T-helper 2 cell (primary cell): ENCODE data around the gene OSBPL5.
A peak's percentile ranks its signal among the peaks of the same experiment; 100 is the strongest.

ENCODE experiments used
- DNase-seq, 5 experiments: peaks; one replicate each; pipeline versions ENCODE4 v3.0.0 to v3.0.0-alpha.2; 2012 to 2022

Gene OSBPL5

DNA sequence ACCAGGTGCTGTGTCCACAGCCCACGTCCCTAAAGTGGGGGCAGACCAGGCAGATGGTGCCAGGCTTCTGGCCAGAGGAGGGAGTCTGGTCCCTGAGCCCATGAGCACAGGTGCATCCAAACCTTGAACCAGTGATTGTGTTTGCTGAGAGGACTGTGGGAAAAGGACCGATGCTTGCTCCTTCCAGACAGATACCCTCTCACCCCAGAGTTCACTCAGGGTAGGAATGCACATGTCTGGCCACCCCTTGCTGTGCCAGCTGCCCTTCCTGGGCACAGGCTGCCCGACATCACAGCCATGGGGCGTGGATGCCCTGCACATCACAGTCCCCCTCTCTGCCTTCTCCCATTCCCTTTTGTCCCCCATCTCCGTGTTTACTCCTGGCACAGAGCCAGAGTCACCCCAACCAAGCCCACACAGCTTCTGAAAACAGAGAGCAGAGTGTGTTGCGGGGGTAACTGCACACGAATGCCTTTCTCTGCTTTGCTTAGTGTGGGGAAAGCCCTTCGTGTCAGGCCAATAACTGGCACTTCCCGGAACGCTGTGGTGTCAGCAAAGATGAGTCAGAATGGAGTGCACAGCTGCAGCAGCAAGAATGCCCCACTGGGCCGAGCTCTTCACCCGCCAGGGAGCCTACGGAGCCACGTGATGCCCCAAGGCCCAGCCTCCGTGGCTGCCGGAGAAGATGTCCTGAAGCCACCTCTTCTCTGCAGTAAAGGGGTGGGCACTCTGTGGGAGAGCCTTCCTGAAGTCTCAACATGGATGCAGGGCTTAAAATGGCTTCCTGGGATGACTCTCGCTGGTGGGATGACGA lies 115.5 kb downstream of the OSBPL5 start:
- peak; percentile 30 to 94 (median 61) for DNase-seq

DNA sequence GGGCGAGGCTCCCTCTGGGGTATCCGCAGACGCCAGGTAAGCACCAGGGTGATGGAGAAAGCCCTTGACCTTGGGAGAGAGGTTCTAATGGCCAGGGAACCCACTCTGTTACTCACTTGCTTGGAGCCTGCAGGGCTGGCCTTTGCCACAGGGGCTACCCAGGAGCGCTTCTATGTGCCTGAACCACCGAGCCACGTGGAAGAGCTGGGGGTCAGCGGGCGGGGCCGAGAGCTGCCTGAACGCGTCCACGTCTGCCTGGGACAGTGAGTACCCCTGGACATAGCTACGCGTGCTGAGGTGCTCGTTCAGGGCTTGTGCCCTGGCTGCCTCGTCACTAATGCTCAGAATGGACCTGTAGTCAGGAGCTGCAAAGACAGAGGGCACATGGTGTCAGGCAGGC lies 117.5 kb downstream of the OSBPL5 start:
- no peak for DNase-seq

DNA sequence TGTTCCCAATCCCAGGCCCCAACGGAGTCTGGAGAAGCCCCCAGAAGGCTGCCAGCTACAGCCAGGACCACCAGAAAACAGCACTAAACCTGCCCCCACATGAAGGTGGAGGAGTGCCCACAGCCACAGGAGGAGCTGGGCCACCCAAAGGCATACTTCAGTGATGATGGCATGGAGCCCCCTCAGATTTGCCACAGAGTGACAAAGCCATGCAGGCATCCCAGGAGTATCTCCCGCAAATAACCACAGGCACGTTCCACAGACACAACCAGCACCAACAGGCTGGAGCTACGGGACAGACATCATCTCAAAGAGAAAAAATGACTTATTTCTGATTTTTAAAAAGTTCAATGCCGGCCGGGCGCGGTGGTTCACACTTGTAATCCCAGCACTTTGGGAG lies 118.5 kb downstream of the OSBPL5 start:
- DNase-seq = no peak

DNA sequence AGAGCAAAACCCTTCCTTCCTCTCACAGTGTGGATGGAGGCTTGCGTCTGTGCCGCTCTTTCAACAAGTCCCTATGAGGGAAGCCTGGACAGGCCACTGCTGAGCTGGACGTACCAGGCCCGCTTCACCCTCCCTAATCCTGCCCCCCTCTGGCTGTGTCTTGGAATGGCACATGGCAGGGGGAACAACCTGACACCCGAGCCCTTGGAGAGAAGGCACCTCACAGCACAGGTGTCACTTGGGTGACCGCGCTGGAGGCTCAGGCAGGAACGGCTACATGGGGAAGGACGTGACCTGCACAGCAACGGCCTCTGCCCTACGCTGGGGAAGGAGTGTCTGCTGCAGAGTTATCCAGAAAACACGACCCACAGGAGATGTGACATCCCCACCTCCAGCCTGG lies 118.9 kb downstream of the OSBPL5 start:
- DNase-seq = no peak

DNA sequence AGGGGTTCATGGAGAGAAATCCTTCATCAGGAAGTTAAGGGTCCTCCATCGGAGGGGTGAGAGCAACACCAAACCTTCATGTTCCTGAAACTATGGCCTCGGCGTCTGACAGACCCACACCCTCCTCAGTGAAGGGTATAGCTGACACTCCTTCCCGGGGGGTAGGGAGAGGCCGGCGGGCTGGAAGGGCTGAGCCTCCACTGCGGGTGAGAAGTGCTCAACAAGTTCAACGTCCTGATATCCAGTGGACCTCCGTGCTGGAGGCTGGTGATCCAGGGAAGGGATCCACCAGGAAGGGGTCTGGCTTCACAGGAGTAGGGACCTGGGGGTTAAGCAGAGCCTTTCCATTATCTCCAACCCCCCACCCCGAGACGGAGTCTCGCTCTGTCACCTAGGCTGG lies 120.2 kb downstream of the OSBPL5 start:
- no peak for DNase-seq

DNA sequence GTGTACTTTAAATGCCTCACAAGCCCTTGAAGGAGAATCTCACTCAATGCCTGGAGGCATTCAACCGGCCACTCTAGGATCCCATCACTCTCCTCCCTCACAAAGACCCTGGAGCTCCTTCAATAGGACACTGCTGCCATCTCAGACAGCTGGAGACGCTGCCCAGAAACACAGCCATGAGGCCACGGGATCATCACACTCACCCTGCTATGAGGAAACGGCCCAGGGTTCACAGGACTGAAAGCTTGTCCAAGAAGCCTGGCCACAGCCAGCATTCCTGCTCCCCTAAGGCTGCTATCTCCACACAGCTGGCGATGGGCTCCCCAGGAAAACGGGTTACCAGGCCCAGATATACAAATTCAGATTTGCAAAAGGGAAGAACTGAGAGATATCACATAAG lies 121.1 kb downstream of the OSBPL5 start:
- DNase-seq = no peak

DNA sequence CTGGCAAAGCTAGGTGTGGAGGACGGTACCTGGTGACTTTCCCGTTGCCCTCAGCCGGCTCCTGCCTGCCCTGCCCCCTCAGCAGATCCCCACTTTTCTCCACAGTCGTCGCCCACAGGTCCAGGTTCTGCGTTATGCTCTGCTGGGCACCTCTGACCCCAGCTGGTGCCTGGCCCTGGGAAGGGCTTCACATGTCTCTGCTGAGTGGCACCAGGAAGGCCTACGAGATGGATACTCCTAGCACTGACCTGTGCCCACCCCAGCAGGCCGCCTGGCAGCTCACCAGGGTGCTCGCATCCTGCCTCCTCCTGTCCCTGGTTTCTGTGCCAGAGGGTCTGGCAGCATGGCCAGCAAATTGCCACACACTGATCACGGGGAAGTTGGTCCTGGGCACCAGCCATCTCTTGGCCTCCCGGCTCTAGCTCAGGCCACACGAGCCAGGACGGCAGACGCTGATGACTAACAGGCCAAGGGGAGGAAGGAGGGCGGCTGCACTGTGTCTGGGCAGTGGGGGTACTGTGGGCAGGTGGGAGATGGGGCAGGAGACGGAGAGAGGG lies 121.7 kb downstream of the OSBPL5 start:
- no peak for DNase-seq

DNA sequence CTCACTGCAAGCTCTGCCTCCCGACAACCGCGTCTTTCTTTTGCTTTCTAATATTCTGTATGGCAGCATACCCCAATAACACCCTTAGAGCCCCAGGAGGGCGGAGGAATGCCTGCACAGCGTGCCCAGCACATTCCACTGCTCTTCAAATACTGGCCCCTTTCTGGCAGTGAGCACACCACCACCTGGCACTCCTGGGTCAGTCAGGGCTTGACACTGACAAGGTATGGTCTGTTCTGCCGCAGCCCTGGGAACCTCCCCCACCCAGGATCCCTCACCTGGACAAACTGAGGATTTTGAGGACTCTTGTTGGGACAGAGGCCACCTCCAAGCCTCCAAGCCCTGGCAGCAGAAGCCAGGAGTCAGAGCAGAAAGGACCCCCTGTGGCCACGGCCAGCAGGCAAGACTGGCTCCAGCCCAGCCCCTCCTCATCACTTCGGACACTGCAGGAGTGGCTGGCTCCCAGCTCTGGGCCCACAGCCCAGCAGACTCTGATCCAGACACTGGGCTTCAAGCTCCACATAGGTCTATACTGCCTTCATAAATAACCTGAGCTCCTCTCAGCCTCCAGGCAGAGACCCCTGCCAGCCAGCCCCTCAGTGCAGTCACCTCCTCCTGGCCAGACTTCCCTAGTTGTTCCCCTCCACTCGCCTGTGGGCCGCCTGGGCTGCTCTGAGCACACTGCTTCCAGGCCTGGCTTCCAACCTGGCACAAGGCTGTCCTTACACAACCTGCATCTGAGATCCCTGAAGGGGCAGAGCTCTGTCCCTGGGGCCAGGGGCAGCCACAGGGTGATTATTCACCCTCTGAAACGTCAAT lies 122.4 kb downstream of the OSBPL5 start:
- DNase-seq = no peak

DNA sequence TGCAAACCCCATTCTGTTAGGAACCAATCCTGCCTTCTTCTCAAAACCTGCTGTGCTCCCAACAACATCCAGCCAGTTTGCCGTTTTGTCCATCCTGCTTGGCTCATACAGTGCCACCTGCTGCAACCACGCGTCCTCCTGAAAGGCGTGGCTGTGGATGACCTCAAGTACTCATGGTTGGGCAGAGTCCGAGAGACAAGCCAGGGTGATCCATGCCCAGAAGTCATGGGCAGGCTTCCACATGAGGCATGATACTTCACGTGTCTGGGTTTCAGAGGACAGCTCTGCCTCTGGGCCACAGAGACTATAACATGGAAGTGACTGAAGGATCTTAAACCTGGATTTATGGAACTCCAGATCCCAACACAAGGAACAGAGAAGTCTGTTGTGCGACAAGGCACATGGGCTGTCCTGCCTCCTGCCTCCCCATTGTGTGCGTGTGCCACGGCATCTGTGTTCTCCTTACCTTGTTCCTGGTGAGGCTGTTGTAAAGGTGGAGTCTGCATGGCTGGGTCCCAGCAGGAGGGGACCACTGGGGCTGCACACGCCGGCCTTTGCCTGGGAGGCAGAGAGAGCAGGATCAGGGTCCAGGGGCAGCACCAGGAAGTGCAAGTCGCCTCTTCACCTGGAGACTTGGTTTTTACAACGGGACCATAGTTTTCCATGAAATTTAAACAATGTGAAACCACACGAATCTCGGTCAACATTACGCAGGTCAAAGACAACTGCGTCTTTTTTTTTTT lies 123.2 kb downstream of the OSBPL5 start:
- no peak for DNase-seq

DNA sequence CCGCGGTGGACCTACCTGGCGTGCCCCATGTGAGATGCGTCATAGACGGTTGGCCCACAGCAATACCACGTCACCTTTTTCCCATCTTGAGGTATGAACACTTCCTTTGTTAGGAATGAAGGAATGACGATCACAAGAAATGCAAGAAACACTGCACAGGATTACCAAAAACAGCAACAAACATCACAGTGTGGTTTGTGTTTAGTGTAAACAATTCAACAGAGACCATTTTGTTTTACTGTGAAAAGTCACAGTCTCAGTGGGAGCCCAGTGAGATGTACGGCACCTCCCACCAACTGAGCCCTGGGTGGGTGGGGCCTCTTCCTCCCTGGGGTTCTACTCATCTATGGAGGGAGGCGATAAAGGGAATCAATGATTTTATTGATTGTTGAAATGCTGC lies 124.2 kb downstream of the OSBPL5 start:
- no peak for DNase-seq

DNA sequence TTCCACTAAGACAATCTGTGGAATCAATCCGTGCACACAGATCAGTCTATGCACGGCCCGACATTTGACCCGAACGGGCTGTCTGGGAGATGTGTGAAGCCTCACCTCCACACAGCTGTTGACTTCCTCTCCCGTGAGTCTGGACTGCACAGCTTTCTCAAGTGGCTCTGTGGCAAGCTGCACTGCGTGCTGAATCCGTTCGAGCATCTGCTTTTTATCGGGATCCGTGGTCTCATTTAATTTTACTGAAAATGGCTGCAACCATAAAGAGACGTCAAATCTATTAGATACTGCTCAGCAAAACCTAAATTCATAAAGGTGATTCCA lies 127.2 kb downstream of the OSBPL5 start:
- peak in 1 of 5 experiments; percentile 34 for DNase-seq
